Mammary epithelial cell (primary cell): ENCODE data around the gene STK39.

ENCODE experiments used
- EZH2 ChIP-seq: IDR thresholded peaks from 2 replicates; pipeline ENCODE4 v1.6.1; 2012; ENCODE audit warnings: low read length, inconsistent platforms, borderline replicate concordance
- TF ChIP-seq, protein P1 (sequence below), 2 donors: IDR thresholded peaks in 1 of 2; conservative IDR thresholded peaks in 1 of 2; 2 replicates each; pipeline ENCODE4 v1.5.1; 2011 to 2012; ENCODE audit warnings: inconsistent platforms in 2 of 2, low read length in 2 of 2, mild to moderate bottlenecking in 2 of 2, control low read depth in 1 of 2, low read depth in 1 of 2; ENCODE audit not compliant: insufficient read depth in 1 of 2; ENCODE audit errors: extremely low read depth in 1 of 2

DNA sequence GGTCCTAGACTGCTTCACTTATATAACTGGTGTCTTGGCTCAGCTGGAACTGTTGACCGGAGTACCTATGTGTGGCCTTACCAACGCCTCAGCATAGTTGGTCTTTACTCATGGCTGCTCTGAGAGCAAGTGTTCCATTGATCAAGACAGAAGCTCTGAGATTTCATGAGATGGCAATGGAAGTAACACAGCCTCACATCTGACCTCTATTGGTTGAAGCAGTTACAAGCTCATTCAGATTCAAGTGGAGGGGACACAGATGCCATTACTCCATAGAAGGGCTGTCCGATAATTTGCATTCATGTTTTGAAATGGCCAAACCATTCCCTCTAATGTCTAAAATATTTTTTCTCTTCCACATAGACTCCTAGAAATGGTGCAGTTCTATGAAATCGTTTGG, 46.4 kb upstream of the STK39 start:
- TF ChIP-seq, protein P1, sequence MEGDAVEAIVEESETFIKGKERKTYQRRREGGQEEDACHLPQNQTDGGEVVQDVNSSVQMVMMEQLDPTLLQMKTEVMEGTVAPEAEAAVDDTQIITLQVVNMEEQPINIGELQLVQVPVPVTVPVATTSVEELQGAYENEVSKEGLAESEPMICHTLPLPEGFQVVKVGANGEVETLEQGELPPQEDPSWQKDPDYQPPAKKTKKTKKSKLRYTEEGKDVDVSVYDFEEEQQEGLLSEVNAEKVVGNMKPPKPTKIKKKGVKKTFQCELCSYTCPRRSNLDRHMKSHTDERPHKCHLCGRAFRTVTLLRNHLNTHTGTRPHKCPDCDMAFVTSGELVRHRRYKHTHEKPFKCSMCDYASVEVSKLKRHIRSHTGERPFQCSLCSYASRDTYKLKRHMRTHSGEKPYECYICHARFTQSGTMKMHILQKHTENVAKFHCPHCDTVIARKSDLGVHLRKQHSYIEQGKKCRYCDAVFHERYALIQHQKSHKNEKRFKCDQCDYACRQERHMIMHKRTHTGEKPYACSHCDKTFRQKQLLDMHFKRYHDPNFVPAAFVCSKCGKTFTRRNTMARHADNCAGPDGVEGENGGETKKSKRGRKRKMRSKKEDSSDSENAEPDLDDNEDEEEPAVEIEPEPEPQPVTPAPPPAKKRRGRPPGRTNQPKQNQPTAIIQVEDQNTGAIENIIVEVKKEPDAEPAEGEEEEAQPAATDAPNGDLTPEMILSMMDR (conservative IDR thresholded peaks at IDR 0.05 in 1 of 2, IDR thresholded peaks at IDR 0.05 in 1 of 2; ENCODE audit: extremely low read depth in 1 of 2, insufficient read depth in 1 of 2, low read depth in 1 of 2, low read length in 2 of 2): peak in 1 of 2 donors; percentile 21
- TF ChIP-seq EZH2: no peak
